GM19395 (cell line): ENCODE data around the gene CHD9.
"Not testable (repeated sequence)": the region's sequence is repeated elsewhere in the genome, so short reads cannot be mapped to it uniquely, and the experiment has no call there.

Source experiments
- ATAC-seq: cut with Tn5 transposase; IDR thresholded peaks from one replicate; pipeline ENCODE4 v1.9.1; 2021; ENCODE audit warnings: mild to moderate bottlenecking, moderate library complexity; ENCODE audit not compliant: unreplicated experiment

CHD9 gene

GRCh38 chr16:53054670-53055485 is at the start of gene CHD9:
Gene CHD9, plus strand, starts transcription at chr16:53054991. Its CDS starts 101,099 bp downstream, at chr16:53156090.
- peak; percentile 78 for ATAC-seq

DNA sequence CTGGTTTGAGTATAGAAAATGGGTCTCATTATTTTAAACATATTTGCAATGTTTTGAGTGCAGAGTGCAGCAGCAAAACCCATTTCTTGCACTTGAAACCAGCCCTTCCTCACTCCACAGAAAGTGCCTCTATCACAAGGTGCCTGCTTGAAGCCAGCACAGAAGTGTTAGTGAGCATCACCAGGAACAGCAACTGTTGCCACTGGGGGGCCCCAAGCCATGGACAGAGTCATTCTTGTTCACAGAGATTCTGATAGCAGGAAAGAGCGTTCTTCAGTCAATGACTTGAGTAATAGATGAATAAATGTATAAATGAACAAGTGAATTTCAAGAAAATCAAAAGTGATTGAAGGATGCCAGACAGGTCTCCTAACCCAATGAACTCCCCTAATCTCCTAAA is 47.7 kb upstream of the CHD9 start:
- no peak for ATAC-seq

GRCh38 chr16:53014287-53014686 is 40.5 kb upstream of the CHD9 start:
- ATAC-seq: no peak

- ATAC-seq: no peak
Observed at GRCh38 chr16:53018834-53019416, 35.9 kb upstream of the CHD9 start.

DNA sequence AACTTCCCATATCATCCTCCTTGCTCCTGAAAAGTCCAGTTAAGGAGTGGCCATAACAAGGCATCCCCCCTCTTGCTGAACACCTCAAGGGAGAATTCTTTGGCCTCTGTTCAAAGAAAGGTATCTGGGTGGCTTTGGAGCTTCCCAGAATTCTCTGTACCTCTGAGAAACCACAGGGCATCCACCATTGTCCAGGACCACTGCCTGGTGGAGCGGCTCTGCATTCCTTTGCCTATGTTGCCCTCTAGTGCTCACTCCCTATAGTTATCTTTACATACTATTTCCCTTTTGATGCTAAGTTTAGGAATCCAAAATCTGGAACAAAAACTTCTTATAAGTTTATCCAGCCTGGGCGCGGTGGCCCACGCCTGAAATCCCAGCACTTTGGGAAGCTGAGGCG is 32.4 kb upstream of the CHD9 start:
- no peak for ATAC-seq

DNA sequence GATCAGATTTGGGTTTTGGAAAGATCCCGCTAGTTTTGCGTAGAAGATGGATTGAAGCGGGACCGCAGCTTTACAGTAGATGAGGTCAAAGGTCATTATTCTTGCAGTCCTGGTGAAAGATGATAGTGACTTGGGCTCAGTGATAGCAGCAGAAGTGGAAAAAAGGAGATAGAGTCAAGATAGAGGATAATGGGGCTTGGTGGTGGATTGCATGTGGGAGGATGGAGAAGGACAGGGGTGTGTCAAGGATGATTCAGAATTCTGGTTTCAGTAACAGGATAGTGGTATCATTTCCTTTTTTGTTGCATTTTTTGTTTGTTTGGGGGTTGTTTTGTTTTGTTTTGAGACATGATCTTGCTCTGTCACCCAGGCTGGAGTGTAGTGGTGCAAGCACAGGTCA is 30.7 kb upstream of the CHD9 start:
- no peak for ATAC-seq

GRCh38 chr16:53029971-53030370 is 24.8 kb upstream of the CHD9 start:
- ATAC-seq: no peak

DNA sequence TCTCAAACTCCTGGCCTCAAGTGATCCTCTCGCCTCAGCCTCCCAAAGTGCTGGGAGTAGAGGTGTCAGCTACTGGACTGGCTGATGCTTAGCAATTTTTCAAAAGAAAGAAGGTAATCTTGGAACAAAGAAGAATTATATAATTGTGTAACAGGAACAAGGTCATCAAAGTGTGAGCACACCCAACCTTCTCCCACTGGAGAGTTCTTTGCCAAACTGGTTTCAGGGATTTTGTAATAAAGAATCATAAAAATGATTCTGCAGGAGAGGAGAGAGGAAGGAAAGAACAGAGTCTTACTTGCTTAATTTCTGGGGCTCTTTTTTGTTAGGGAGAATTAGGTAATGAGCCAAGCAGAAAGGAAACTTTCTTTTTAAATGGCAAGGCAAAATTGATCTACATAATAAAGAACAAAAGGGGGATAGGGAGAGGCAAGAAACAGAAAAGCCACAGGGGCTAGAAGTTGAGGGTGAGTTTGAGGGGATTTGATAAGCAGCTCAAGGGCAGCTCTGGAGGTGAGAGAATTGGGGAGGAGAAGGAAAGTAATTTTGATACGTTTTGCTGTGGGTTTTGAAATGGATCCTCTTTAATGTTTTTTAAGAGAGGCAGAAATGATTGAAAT is 23.4 kb upstream of the CHD9 start:
- ATAC-seq: no peak

DNA sequence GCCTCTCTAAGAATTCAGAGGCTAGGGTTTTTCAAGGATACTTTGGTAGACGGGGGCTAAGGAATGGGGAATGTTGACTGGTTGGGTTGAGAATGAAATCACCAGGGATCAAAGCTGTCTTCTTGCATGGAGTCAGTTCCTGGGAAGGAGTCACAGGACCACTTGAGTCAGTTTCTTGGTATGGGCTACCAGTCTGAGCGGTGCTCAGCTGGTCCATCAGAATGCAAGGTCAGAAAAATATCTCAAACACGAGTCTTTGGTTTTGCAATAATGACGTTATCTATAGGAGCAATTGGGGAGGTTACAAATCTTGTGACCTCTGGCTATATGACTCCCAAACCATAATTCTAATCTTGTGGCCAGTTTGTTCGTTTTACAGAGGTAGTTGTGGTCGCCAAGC is 20.5 kb upstream of the CHD9 start:
- no peak for ATAC-seq

- ATAC-seq: no peak
Observed at GRCh38 chr16:53035176-53035942, 19.4 kb upstream of the CHD9 start.

DNA sequence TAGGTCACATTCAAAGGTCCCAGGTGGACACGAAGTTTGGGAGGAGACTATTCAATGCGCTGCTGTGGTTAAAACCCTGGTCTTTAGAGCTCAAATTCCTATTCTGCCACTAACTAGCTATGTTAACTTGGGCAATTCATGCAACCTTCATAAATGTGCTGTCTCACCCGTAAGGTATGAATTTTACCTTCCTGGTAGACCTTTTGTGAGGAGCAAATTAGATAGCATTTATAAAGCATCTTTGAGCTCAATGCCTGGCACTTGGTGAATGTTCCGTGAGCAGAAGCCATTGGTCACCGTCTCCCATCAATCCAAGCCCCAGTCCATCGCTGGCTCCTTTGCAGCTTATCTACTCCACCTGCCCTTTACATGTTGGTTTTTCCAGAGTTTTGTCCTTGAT is 18.7 kb upstream of the CHD9 start:
- no peak for ATAC-seq

- not testable (repeated sequence) for ATAC-seq
Observed at GRCh38 chr16:53036711-53037110, 18.1 kb upstream of the CHD9 start.

- ATAC-seq: no peak
Observed at GRCh38 chr16:53040788-53041187, 14.0 kb upstream of the CHD9 start.

DNA sequence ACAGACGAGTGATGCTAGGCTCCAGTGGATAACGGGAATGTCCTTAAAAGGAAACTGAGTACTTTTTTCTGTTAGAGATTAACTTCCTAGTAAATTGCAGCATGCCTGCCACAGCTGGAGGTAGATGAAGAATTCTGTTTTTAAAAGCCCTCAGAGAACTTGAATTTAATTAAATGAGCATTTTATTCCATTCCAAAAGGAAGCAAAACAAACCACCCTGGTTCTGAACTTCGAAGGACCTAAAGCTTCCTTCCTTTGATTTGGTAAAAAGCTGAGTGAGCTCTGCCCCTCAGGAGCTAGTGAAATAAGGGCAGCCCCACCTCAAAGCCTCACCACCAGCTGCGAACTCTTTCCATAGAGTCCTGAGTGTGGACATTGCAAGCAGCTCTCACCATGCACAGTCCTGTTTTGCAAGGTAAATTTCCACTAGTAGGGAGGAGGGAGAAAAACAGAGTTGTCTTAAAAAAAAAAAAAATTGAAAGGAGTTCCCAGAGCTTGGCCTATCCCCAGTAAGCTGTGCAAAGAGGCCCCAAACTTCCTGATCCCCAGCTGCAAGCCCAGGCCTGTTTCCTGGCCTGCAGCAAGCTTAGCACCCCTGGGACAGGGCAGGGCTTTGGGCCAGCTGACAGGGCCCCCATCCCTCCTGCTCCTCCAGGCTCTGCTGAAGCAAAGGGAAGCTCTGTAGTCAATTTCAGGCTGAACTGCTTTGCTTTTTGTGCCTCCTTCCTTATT is 13.3 kb upstream of the CHD9 start:
- no peak for ATAC-seq

DNA sequence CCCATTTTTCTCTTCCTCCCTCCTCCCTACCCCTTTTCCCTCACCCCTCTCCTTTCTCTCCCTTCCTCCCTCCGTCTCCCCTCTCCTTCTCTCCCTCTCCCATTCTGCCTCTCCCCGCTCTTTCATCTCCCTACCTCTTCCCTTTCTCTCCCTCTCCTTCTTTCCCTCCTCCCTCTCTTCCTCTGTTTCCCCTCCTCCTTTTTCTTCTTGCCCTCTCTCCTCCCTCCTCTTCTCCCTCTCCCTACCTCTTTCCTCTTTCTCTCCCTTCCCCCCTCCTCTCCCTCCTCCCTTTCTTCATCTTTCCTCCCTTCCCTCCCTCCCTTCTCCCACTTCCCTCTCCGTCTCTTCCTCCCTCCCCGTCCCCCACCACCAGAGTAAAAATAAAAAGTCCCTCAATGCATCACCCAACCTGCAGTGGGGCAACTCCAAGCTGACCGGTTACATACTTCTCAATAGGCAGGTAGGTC is 12.5 kb upstream of the CHD9 start:
- no peak for ATAC-seq

DNA sequence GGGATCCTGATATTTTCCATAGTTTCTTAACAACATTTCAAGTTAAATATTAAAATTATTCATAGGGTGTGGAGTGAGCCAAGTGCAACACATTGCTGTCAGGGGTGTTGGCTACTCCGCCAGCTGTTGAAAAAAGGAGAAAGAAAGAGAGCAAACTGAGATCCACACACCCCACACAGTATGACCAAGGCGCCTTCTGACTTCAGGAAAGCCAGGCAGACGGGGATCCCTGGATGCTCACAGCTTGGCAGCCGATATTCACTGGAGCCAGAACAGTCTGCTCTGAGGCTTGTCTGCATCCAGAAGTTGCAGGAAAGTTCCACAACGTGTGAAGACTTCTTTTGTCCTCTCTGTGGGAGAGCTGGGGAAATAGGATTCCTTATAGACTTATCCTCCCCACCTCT is 11.4 kb upstream of the CHD9 start:
- ATAC-seq: no peak

DNA sequence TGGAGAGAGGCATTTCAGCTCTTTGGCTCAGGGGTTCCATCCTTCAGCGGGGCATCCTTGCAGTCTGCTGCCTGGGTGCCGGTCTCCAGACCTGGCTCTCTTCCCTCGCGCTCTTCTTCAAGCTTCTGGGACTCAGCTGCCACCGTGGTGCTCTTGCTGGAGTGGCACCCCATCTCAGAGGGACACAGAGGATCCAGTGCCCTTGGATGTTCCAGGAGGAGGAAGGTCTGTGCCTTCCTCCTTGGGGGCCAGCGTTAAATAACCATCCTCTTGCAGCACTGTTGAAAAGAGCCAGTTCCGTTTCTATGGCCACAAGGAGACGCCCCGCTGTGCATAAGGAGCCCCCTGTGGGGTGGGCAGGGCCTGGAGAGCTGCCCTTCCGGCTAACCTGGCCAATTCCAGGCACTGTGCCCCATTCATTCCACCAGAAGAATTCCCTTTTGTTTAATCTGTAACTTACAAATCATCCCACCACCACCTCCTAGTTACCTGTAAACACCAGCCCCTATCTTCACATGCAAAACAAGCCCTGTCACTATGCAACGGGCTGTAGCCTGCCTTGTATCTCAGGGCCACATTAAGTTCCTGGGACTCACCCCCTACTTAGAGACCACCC is 10.7 kb upstream of the CHD9 start:
- ATAC-seq: no peak

- ATAC-seq: no peak
Observed at GRCh38 chr16:53045341-53046220, 9.2 kb upstream of the CHD9 start.

- ATAC-seq: not testable (repeated sequence)
Observed at GRCh38 chr16:53047515-53047914, 7.3 kb upstream of the CHD9 start.
